ENCODE results near the gene KLK14. TPM values are rescaled to one million over a fixed set of nuclear protein-coding genes. Genes with fewer than 3 reads are reported as not detected.

The KLK14 gene
- total RNA-seq, 1 experiment from 2014 or later, result 0.76 TPM

GRCh38 chr19:51091126-51091525 is 8.4 kb upstream of the KLK14 start:
- no peaks in the 10 kb centered on the region for H3K27me3 ChIP-seq (ENCODE audit: insufficient read depth, low read length)
- no peak overlapping the region for H3K4me3 ChIP-seq (replicated peaks in 1 of 2; ENCODE audit: low read depth in 1 of 2, low read length in 2 of 2)
- H3K79me2 ChIP-seq (ENCODE audit: insufficient read depth, low read length), result no peaks in the 10 kb centered on the region
- H3K9ac ChIP-seq (ENCODE audit: low read length), result no peak overlapping the region
- ChIA-PET RAD21 (ENCODE audit: low non-redundant PET in 1 of 2, low total read pairs in 2 of 2, uncharacterized antibody in 2 of 2, unreplicated experiment in 2 of 2) (no interaction called here), POLR2A (no interaction called here), CTCF (no interaction called here)
- no peak overlapping the region for H3K4me2 ChIP-seq (ENCODE audit: low read length)
- DNase-seq (ENCODE audit: low read depth, low spot score) (no peak), ATAC-seq (no peak)
- no peak overlapping the region for H2AFZ ChIP-seq (ENCODE audit: low read depth, low read length, poor library complexity, severe bottlenecking)
- no peaks in the 10 kb centered on the region for H3K9me3 ChIP-seq (ENCODE audit: control insufficient read depth in 1 of 2, insufficient read depth in 1 of 2, low read depth in 1 of 2, low read length in 2 of 2)
- H3K9me2 ChIP-seq (ENCODE audit: insufficient read depth), result no peaks in the 10 kb centered on the region
- intact Hi-C loops (cut with micrococcal nuclease), result loop anchor here (5.0 to 10.0 kb wide), 2 partner anchors 299 to 726 kb away; partner anchors contain the start of genes ACP4 and NAPSA
- H3K36me3 ChIP-seq (ENCODE audit: control insufficient read depth in 1 of 2, insufficient read depth in 2 of 2, low read length in 2 of 2), result no peaks in the 10 kb centered on the region
- H4K20me1 ChIP-seq (ENCODE audit: insufficient read depth), result no peaks in the 10 kb centered on the region
- H3K27ac ChIP-seq (ENCODE audit: low read depth, low read length), result no peak overlapping the region
- no peak for TF ChIP-seq SIN3A (IDR thresholded peaks at IDR 0.05; ENCODE audit: low read depth)
- no peak for TF ChIP-seq ZFX (IDR thresholded peaks at IDR 0.05)
- TF ChIP-seq, protein P1, sequence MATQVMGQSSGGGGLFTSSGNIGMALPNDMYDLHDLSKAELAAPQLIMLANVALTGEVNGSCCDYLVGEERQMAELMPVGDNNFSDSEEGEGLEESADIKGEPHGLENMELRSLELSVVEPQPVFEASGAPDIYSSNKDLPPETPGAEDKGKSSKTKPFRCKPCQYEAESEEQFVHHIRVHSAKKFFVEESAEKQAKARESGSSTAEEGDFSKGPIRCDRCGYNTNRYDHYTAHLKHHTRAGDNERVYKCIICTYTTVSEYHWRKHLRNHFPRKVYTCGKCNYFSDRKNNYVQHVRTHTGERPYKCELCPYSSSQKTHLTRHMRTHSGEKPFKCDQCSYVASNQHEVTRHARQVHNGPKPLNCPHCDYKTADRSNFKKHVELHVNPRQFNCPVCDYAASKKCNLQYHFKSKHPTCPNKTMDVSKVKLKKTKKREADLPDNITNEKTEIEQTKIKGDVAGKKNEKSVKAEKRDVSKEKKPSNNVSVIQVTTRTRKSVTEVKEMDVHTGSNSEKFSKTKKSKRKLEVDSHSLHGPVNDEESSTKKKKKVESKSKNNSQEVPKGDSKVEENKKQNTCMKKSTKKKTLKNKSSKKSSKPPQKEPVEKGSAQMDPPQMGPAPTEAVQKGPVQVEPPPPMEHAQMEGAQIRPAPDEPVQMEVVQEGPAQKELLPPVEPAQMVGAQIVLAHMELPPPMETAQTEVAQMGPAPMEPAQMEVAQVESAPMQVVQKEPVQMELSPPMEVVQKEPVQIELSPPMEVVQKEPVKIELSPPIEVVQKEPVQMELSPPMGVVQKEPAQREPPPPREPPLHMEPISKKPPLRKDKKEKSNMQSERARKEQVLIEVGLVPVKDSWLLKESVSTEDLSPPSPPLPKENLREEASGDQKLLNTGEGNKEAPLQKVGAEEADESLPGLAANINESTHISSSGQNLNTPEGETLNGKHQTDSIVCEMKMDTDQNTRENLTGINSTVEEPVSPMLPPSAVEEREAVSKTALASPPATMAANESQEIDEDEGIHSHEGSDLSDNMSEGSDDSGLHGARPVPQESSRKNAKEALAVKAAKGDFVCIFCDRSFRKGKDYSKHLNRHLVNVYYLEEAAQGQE (IDR thresholded peaks at IDR 0.05; ENCODE audit: low read depth), result no peak
- TF ChIP-seq, protein P2, sequence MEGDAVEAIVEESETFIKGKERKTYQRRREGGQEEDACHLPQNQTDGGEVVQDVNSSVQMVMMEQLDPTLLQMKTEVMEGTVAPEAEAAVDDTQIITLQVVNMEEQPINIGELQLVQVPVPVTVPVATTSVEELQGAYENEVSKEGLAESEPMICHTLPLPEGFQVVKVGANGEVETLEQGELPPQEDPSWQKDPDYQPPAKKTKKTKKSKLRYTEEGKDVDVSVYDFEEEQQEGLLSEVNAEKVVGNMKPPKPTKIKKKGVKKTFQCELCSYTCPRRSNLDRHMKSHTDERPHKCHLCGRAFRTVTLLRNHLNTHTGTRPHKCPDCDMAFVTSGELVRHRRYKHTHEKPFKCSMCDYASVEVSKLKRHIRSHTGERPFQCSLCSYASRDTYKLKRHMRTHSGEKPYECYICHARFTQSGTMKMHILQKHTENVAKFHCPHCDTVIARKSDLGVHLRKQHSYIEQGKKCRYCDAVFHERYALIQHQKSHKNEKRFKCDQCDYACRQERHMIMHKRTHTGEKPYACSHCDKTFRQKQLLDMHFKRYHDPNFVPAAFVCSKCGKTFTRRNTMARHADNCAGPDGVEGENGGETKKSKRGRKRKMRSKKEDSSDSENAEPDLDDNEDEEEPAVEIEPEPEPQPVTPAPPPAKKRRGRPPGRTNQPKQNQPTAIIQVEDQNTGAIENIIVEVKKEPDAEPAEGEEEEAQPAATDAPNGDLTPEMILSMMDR (IDR thresholded peaks at IDR 0.05 in 2 of 3, conservative IDR thresholded peaks at IDR 0.05 in 1 of 3; ENCODE audit: borderline replicate concordance in 1 of 3, insufficient read depth in 1 of 3, low read depth in 2 of 3, low read length in 2 of 3), result no peak
- TF ChIP-seq JUND (IDR thresholded peaks at IDR 0.05), result no peak
- TF ChIP-seq FOSL1 (IDR thresholded peaks at IDR 0.05; ENCODE audit: low read depth), result no peak
- TF ChIP-seq TCF7L2 (IDR thresholded peaks at IDR 0.05; ENCODE audit: borderline replicate concordance, extremely low read depth, insufficient read depth, insufficient read length), result no peak
- TF ChIP-seq RAD21 (IDR thresholded peaks at IDR 0.05; ENCODE audit: low read depth), result no peak
- no peak for TF ChIP-seq POLR2AphosphoS5 (IDR thresholded peaks at IDR 0.05; ENCODE audit: low read depth, low read length)
- TF ChIP-seq ELF1 (IDR thresholded peaks at IDR 0.05; ENCODE audit: borderline replicate concordance, low read depth), result no peak
- no peak for TF ChIP-seq ZBTB33 (IDR thresholded peaks at IDR 0.05; ENCODE audit: extremely low read depth, insufficient replicate concordance, low read length)
- no peak for TF ChIP-seq SP1 (IDR thresholded peaks at IDR 0.05; ENCODE audit: low read depth)
- no peak for TF ChIP-seq CBX3 (IDR thresholded peaks at IDR 0.05; ENCODE audit: low read depth)
- no peak for TF ChIP-seq EGR1 (IDR thresholded peaks at IDR 0.05; ENCODE audit: low read depth)
- TF ChIP-seq YY1 (IDR thresholded peaks at IDR 0.05; ENCODE audit: extremely low read depth, insufficient replicate concordance, low read depth, low read length), result no peak
- TF ChIP-seq POLR2A (IDR thresholded peaks at IDR 0.05; ENCODE audit: borderline replicate concordance, extremely low read depth, insufficient read depth, insufficient read length), result no peak
- TF ChIP-seq, protein P3, sequence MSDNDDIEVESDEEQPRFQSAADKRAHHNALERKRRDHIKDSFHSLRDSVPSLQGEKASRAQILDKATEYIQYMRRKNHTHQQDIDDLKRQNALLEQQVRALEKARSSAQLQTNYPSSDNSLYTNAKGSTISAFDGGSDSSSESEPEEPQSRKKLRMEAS (IDR thresholded peaks at IDR 0.05), result no peak
- H3K4me1 ChIP-seq (ENCODE audit: control insufficient read depth in 1 of 2, insufficient read depth in 2 of 2, low read length in 2 of 2), result peaks cover 2 to 6% of the 10 kb centered on the region in 2 experiments; a peak in 2 of 4 replicates
- BruUV-seq (replicated peaks), result no TSS peak

Measured in HCT116 (cell line).